GOT3 (cell line): Measurements from ENCODE around the gene RLF.

ENCODE experiments used
- DNase-seq: peaks from one replicate; lab custom pipeline; 2025; ENCODE audit warnings: mixed read lengths; lab: John Stamatoyannopoulos, UW

RLF gene

GRCh38 chr1:40241362-40241761 is 80.2 kb downstream of the RLF start:
- no peak for DNase-seq

GRCh38 chr1:40243351-40243750 is 82.2 kb downstream of the RLF start:
- DNase-seq = no peak

- no peak for DNase-seq
Observed at GRCh38 chr1:40244138-40244744, 83.1 kb downstream of the RLF start.

- no peak for DNase-seq
Observed at GRCh38 chr1:40245686-40246085, 84.5 kb downstream of the RLF start.

- DNase-seq = no peak
Observed at GRCh38 chr1:40247655-40248054, 86.5 kb downstream of the RLF start, which contains the start of gene TMCO2. TMCO2 (plus strand) TSS chr1:40247937; CDS start chr1:40247994, 57 bp downstream.

- no peak for DNase-seq
Observed at GRCh38 chr1:40248412-40248811, 87.2 kb downstream of the RLF start.

- no peak for DNase-seq
Observed at GRCh38 chr1:40251456-40251855, 90.3 kb downstream of the RLF start.

- no peak for DNase-seq
Observed at GRCh38 chr1:40252601-40253000, 91.4 kb downstream of the RLF start.

- no peak for DNase-seq
Observed at GRCh38 chr1:40255231-40255630, 94.0 kb downstream of the RLF start.

GRCh38 chr1:40256401-40257084 is 95.4 kb downstream of the RLF start:
- DNase-seq = no peak

GRCh38 chr1:40257313-40257687 is 96.1 kb downstream of the RLF start:
- no peak for DNase-seq

GRCh38 chr1:40257688-40258444 is 96.7 kb downstream of the RLF start, which contains the start of gene ZMPSTE24:
ZMPSTE24 (plus strand) TSS chr1:40258236; CDS start chr1:40258272, 36 bp downstream.
- peak; percentile 78 for DNase-seq

GRCh38 chr1:40258445-40258769 is 97.2 kb downstream of the RLF start:
- no peak for DNase-seq

GRCh38 chr1:40264354-40264781 is 103.2 kb downstream of the RLF start:
- no peak for DNase-seq

GRCh38 chr1:40265298-40265697 is 104.1 kb downstream of the RLF start:
- DNase-seq = no peak

GRCh38 chr1:40265919-40266318 is 104.7 kb downstream of the RLF start:
- DNase-seq = no peak

GRCh38 chr1:40266786-40267535 is 105.8 kb downstream of the RLF start:
- no peak for DNase-seq

GRCh38 chr1:40267767-40268187 is 106.6 kb downstream of the RLF start:
- no peak for DNase-seq

GRCh38 chr1:40268211-40268610 is 107.0 kb downstream of the RLF start:
- no peak for DNase-seq

GRCh38 chr1:40270152-40270834 is 109.1 kb downstream of the RLF start:
- no peak for DNase-seq

GRCh38 chr1:40272653-40273213 is 111.5 kb downstream of the RLF start:
- DNase-seq = no peak
